Endothelial cell of coronary artery (primary cell): Measurements from ENCODE around the gene SPRED1. TPM values are rescaled to one million over a fixed set of nuclear protein-coding genes. Genes with fewer than 3 reads are reported as not detected.

Experiments
- total RNA-seq: library from RNA; depleted of rRNA; stranded (reverse); fragments of >200 nt; gene quantifications from 2 replicates; pipeline ENCODE4 v1.2.3, GENCODE V29; 2014

The SPRED1 gene
- 28.8 and 29.2 TPM in 2 replicates for total RNA-seq

DNA sequence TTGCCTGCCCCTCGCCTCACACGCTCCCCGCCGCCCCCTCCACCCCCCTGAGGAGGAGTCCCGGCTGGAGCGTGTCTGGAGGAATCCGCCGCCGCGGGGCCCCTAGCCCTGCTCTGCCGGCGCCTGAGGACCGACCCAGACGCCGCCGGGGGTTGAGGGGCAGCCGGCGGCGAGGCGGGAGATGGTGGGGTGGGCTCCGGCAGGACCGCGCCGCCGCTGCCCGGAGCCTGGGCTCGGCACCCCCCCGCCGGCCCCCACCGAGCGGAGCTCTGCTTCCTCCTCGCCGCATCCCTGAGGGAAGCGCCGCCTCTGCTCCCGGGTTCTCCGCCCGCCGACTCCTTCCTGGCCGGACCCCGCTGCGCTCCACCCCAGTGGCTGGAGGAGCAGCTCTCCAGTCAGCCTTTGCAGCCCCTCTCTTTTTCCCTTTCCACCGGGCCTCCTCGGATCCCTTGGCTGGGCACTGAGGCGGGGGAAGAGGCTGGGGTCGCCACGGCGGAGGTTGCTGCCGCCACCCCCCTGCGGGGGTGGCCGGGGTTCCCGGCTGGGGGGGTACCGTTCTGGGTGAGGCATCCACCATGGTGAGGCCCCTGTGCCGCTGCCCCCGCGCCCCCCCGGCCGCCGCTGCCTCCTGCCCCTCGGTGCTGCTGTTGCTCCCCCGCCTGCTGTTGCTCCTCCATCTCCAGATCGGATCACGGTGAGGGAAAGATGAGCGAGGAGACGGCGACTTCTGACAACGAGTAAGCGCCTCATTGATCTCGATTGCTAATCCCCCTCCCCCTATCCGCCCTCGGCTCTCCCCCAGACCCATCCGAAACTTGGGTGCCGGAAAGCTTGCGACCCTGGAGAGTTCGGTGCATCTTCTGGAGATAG lies at the start of gene SPRED1:
Gene SPRED1 (plus strand): TSS at position 356 of the 870 bp plus-strand sequence. CDS start 350 bp downstream, at position 706.

Other genes with a start within 250 kb of the SPRED1 start
- gene FAM98B, start 201.3 kb downstream of the SPRED1 start, total RNA-seq = 6.8 and 10.7 TPM in 2 replicates